ENCODE measurements around the gene FSTL3. TPM values are rescaled to one million over a fixed set of nuclear protein-coding genes. Genes with fewer than 3 reads are reported as not detected.

The FSTL3 gene
- total and polyA plus RNA-seq, 4 donors: 2.2 to 8.4 (median 6.0) TPM

- H3K36me3 ChIP-seq (ENCODE audit: control insufficient read depth in 4 of 4, insufficient read depth in 3 of 4, low read depth in 1 of 4, low read length in 3 of 4): peaks cover 0 to 18% (median 2%) of the 10 kb centered on the region in 4 donors
- no peak for DNase-seq (ENCODE audit: low spot score)
- WGBS: 69% methylated on average over 43 of the region's 43 CpGs
Measured at GRCh38 chr19:656751-657559, 19.2 kb upstream of the FSTL3 start.

GRCh38 chr19:657611-658010 is 18.6 kb upstream of the FSTL3 start:
- no peaks in the 10 kb centered on the region for H3K27me3 ChIP-seq (ENCODE audit: control insufficient read depth in 4 of 4, insufficient read depth in 4 of 4, low read length in 3 of 4)
- no peak for DNase-seq (ENCODE audit: low spot score)
- peaks cover 0 to 12% (median 1%) of the 10 kb centered on the region in 4 donors for H3K36me3 ChIP-seq (ENCODE audit: control insufficient read depth in 4 of 4, insufficient read depth in 3 of 4, low read depth in 1 of 4, low read length in 3 of 4)
- TF ChIP-seq HNF4A (conservative IDR thresholded peaks at IDR 0.05): peak in 1 of 2 donors; percentile 37
- TF ChIP-seq RXRA (IDR thresholded peaks at IDR 0.05): peak in 1 of 2 donors; percentile 8
- peak; percentile 44 for TF ChIP-seq SP1 (IDR thresholded peaks at IDR 0.05)
- no peak for TF ChIP-seq ZBTB33 (IDR thresholded peaks at IDR 0.05)
- WGBS: 48% methylated on average over 19 of the region's 19 CpGs
- H3K9ac ChIP-seq (ENCODE audit: low read depth in 1 of 2, low read length in 2 of 2): peak overlapping the region in 1 of 2 donors; percentile 25
- H3K9me3 ChIP-seq (ENCODE audit: control insufficient read depth in 4 of 4, low read length in 3 of 4): no peaks in the 10 kb centered on the region
- peaks cover 28 to 54% (median 42%) of the 10 kb centered on the region in 4 donors for H3K4me1 ChIP-seq (ENCODE audit: control insufficient read depth in 4 of 4, insufficient read depth in 4 of 4, low read length in 3 of 4)
- H3K27ac ChIP-seq (ENCODE audit: low read depth in 1 of 2, low read length in 2 of 2): peak overlapping the region in 1 of 2 donors; percentile 16
- no peak overlapping the region for H3K4me3 ChIP-seq (ENCODE audit: low read depth in 1 of 3, low read length in 3 of 3)

More at GRCh38 chr19:656751-657559, 19.2 kb upstream of the FSTL3 start:
- Histone ChIP-seq H3K27ac (ENCODE audit: low read depth in 1 of 2, low read length in 2 of 2) (peak overlapping the region in 1 of 2 donors; percentile 16), H3K9me3 (ENCODE audit: control insufficient read depth in 4 of 4, low read length in 3 of 4) (no peaks in the 10 kb centered on the region), H3K4me3 (ENCODE audit: low read depth in 1 of 3, low read length in 3 of 3) (no peak overlapping the region), H3K27me3 (ENCODE audit: control insufficient read depth in 4 of 4, insufficient read depth in 4 of 4, low read length in 3 of 4) (no peaks in the 10 kb centered on the region), H3K4me1 (ENCODE audit: control insufficient read depth in 4 of 4, insufficient read depth in 4 of 4, low read length in 3 of 4) (peaks cover 28 to 54% (median 42%) of the 10 kb centered on the region in 4 donors), H3K9ac (ENCODE audit: low read depth in 1 of 2, low read length in 2 of 2) (no peak overlapping the region)
- TF ChIP-seq JUND (IDR thresholded peaks at IDR 0.05) (no peak), ATF3 (IDR thresholded peaks at IDR 0.05) (no peak), FOXA1 (IDR thresholded peaks at IDR 0.05) (no peak), GABPA (IDR thresholded peaks at IDR 0.05 in 1 of 2, conservative IDR thresholded peaks at IDR 0.05 in 1 of 2) (no peak), YY1 (IDR thresholded peaks at IDR 0.05) (no peak), HNF4G (IDR thresholded peaks at IDR 0.05) (no peak), HNF4A (conservative IDR thresholded peaks at IDR 0.05) (no peak), REST (IDR thresholded peaks at IDR 0.05) (no peak), ZBTB33 (IDR thresholded peaks at IDR 0.05) (no peak)
